ENCODE measurements around the gene FASTK. TPM values are rescaled to one million over a fixed set of nuclear protein-coding genes. Genes with fewer than 3 reads are reported as not detected.

FASTK gene
- total RNA-seq, 2 donors from 2014 or later = 64.0 to 71.0 TPM

- 60 to 73% methylated on average over 10 to 18 of the region's 19 CpGs for WGBS, 2 experiments (ENCODE audit: insufficient coverage in 1 of 2, insufficient read length in 1 of 2)
- no peaks in the 10 kb centered on the region for H3K9me3 Mint-ChIP-seq
- H3K9ac ChIP-seq (ENCODE audit: extremely low read depth, low read length, poor library complexity, severe bottlenecking) = no peak overlapping the region
Observed at GRCh38 chr7:151126491-151127137, 46.0 kb upstream of the FASTK start.

DNA sequence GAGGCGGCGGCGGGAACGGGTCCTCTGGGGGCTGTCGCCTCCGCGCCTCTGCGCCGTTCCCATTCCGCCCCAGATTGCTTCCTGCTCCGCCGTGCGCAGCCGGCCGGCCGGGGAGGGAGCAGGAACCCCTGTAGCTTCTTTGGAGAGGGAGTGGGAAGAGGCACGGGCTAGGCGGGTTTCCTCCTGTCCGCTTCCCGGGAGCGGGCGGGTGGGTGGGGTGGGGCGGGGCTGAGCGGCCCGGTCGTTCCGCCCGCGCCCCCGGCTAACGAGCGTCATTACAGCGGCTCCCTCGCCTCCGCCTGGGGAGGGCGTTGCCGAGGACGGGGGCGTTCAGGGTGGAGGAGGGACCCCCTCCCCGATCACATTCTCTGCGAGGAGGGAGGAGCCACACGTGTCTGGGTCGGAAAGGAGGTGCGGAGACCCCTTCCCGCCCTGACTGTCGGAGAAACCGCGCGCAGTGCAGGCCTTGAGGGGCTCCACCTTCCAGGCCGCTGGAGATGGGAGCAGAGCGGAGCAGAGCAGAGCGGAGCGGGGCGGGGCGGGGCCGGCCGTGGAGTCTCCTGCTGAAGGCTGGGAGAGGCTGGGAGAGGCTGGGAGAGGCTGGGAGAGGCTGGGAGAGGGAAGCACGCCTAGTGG, 45.4 kb upstream of the FASTK start:
- Mint-ChIP-seq H3K9me3 (no peaks in the 10 kb centered on the region), H3K27me3 (ENCODE audit: insufficient read depth) (peaks cover 4% of the 10 kb centered on the region), H3K36me3 (ENCODE audit: low read depth) (peaks cover 47% of the 10 kb centered on the region), H3K4me3 (peak overlapping the region; percentile 64), H3K27ac (no peak overlapping the region), H3K4me1 (peaks cover 2% of the 10 kb centered on the region)
- TF ChIP-seq CTCF (conservative IDR thresholded peaks at IDR 0.05) = no peak
- Histone ChIP-seq H3K4me3 (ENCODE audit: low read length) (peak overlapping the region; percentile 73), H3K4me1 (ENCODE audit: control insufficient read depth, insufficient read depth, low read length) (peaks cover 4% of the 10 kb centered on the region), H3K9ac (ENCODE audit: extremely low read depth, low read length, poor library complexity, severe bottlenecking) (no peak overlapping the region), H3K27ac (ENCODE audit: low read depth, low read length) (no peak overlapping the region), H3K9me3 (ENCODE audit: control insufficient read depth, low read length) (no peaks in the 10 kb centered on the region), H3K27me3 (ENCODE audit: control insufficient read depth, insufficient read depth, low read length, poor library complexity, severe bottlenecking) (no peaks in the 10 kb centered on the region), H3K36me3 (ENCODE audit: control insufficient read depth, insufficient read depth, low read length) (peaks cover 24% of the 10 kb centered on the region)
- 6 to 13% methylated on average over 10 to 58 of the region's 58 CpGs for WGBS, 2 experiments (ENCODE audit: insufficient coverage in 1 of 2, insufficient read length in 1 of 2)
- peak; percentile 78 for DNase-seq

More at GRCh38 chr7:151126491-151127137, 46.0 kb upstream of the FASTK start:
- Mint-ChIP-seq H3K4me3 (peak overlapping the region; percentile 64), H3K36me3 (ENCODE audit: low read depth) (peaks cover 41% of the 10 kb centered on the region), H3K4me1 (peaks cover 2% of the 10 kb centered on the region), H3K27me3 (ENCODE audit: insufficient read depth) (peaks cover 4% of the 10 kb centered on the region), H3K27ac (no peak overlapping the region)
- no peaks in the 10 kb centered on the region for H3K27me3 ChIP-seq (ENCODE audit: control insufficient read depth, insufficient read depth, low read length, poor library complexity, severe bottlenecking)
- no peaks in the 10 kb centered on the region for H3K9me3 ChIP-seq (ENCODE audit: control insufficient read depth, low read length)
- H3K4me1 ChIP-seq (ENCODE audit: control insufficient read depth, insufficient read depth, low read length) = peaks cover 4% of the 10 kb centered on the region
- no peak overlapping the region for H3K27ac ChIP-seq (ENCODE audit: low read depth, low read length)
- no peak for TF ChIP-seq CTCF (conservative IDR thresholded peaks at IDR 0.05)
- DNase-seq = no peak
- H3K4me3 ChIP-seq (ENCODE audit: low read length) = no peak overlapping the region
- peaks cover 27% of the 10 kb centered on the region for H3K36me3 ChIP-seq (ENCODE audit: control insufficient read depth, insufficient read depth, low read length)

DNA sequence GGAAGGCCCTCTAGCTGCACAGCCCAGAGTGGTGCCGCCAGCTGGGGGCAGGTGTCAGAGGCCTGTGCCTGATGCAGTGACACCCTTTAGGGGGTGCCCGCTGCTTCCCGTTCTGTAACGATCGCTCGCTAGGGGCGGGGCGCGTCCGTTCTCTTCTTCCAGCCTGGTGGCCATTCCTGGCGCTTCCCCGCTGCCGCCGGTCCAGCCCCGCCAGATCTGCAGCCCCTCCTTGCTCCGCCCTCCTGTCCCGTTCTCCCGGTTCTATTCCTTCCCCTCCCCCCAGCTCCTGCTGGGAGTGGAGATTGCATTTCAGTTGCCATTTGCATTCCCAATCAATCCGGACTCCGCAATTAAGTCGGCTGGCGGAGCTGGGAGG, 44.8 kb upstream of the FASTK start:
- Histone ChIP-seq H3K27ac (ENCODE audit: low read depth, low read length) (no peak overlapping the region), H3K4me1 (ENCODE audit: control insufficient read depth, insufficient read depth, low read length) (peaks cover 4% of the 10 kb centered on the region), H3K9me3 (ENCODE audit: control insufficient read depth, low read length) (no peaks in the 10 kb centered on the region), H3K4me3 (ENCODE audit: low read length) (peak overlapping the region; percentile 73), H3K27me3 (ENCODE audit: control insufficient read depth, insufficient read depth, low read length, poor library complexity, severe bottlenecking) (no peaks in the 10 kb centered on the region), H3K9ac (ENCODE audit: extremely low read depth, low read length, poor library complexity, severe bottlenecking) (no peak overlapping the region), H3K36me3 (ENCODE audit: control insufficient read depth, insufficient read depth, low read length) (peaks cover 26% of the 10 kb centered on the region)
- peaks cover 2% of the 10 kb centered on the region for H3K4me1 Mint-ChIP-seq
- peak; percentile 62 for TF ChIP-seq CTCF (conservative IDR thresholded peaks at IDR 0.05)
- DNase-seq = peak; percentile 94
- 9 to 10% methylated on average over 16 to 22 of the region's 22 CpGs for WGBS, 2 experiments (ENCODE audit: insufficient coverage in 1 of 2, insufficient read length in 1 of 2)
- H3K36me3 Mint-ChIP-seq (ENCODE audit: low read depth) = peaks cover 48% of the 10 kb centered on the region
- H3K9me3 Mint-ChIP-seq = no peaks in the 10 kb centered on the region
- peaks cover 4% of the 10 kb centered on the region for H3K27me3 Mint-ChIP-seq (ENCODE audit: insufficient read depth)
- no peak overlapping the region for H3K27ac Mint-ChIP-seq
- H3K4me3 Mint-ChIP-seq = peak overlapping the region; percentile 64
